H1 (cell line): Measurements from ENCODE around the gene LILRB2. TPM values are rescaled to one million over a fixed set of nuclear protein-coding genes. Genes with fewer than 3 reads are reported as not detected.

Experiments used
- CTCF ChIA-PET: fragments of 300-600 bp; sonication (Branson Sonifier 250); formaldehyde crosslinking; loops from one replicate; lab custom pipeline; 2021; ENCODE audit not compliant: partially characterized antibody; lab: Charles Lee
- POLR2A ChIA-PET: fragments of 300-600 bp; sonication (Branson Sonifier 250); formaldehyde crosslinking; loops from one replicate; lab custom pipeline; 2021; ENCODE audit warnings: inconsistent platforms; ENCODE audit not compliant: partially characterized antibody; lab: Charles Lee
- DNase-seq, 2 experiments: peaks; one replicate each; pipeline versions ENCODE4 v3.0.0 to v3.0.0-alpha.2; 2010 to 2022; ENCODE audit warnings: low spot score in 2 of 2, low read depth in 1 of 2, mixed read lengths in 1 of 2
- FAIRE-seq: peaks from 2 replicates; lab custom pipeline; 2011; peaks lifted over from hg19 to GRCh38; lab: Jason Lieb, UNC
- H2AFZ ChIP-seq: 2 replicates; pipeline ENCODE4 v1.8.1; 2012; ENCODE audit warnings: low read length, inconsistent platforms
- H2AK5ac ChIP-seq: 2 replicates; pipeline ENCODE4 v1.6.1; 2013; ENCODE audit warnings: low read depth, low read length
- H2BK120ac ChIP-seq: replicated peaks from 2 replicates; pipeline ENCODE3; 2013; ENCODE audit warnings: low read depth, low read length, inconsistent platforms
- H2BK12ac ChIP-seq: 2 replicates; pipeline ENCODE4 v1.6.1; 2013; ENCODE audit warnings: low read depth, low read length
- H2BK15ac ChIP-seq: 2 replicates; pipeline ENCODE4 v1.6.1; 2013; ENCODE audit warnings: low read length
- H2BK20ac ChIP-seq: 2 replicates; pipeline ENCODE4 v1.6.1; 2013; ENCODE audit warnings: low read length
- H2BK5ac ChIP-seq: 2 replicates; pipeline ENCODE4 v1.6.1; 2013; ENCODE audit warnings: low read depth, low read length
- H3K14ac ChIP-seq: 2 replicates; pipeline ENCODE4 v1.6.1; 2013; ENCODE audit warnings: inconsistent platforms; ENCODE audit not compliant: insufficient read length
- H3K18ac ChIP-seq: 2 replicates; pipeline ENCODE4 v1.6.1; 2013; ENCODE audit warnings: low read length; ENCODE audit errors: extremely low read depth
- H3K23ac ChIP-seq: 2 replicates; pipeline ENCODE4 v1.6.1; 2013; ENCODE audit warnings: inconsistent platforms; ENCODE audit not compliant: insufficient read length
- H3K23me2 ChIP-seq: 2 replicates; pipeline ENCODE4 v1.6.1; 2013; ENCODE audit warnings: low read depth, low read length
- H3K27ac ChIP-seq: 2 replicates; pipeline ENCODE4 v1.6.1; 2011; ENCODE audit warnings: low read depth, low read length, inconsistent platforms
- H3K27me3 ChIP-seq, 4 experiments: replicated peaks in 1 of 4; 1 replicate in 1 of 4; 2 replicates in 3 of 4; pipeline versions ENCODE4 v1.6.1 to v1.8.1; 2011 to 2013; ENCODE audit warnings: low read length in 3 of 4, mild to moderate bottlenecking in 3 of 4, inconsistent platforms in 2 of 4, mixed read lengths in 2 of 4, moderate library complexity in 1 of 4; ENCODE audit not compliant: control insufficient read depth in 3 of 4, insufficient read depth in 3 of 4; ENCODE audit errors: extremely low read depth in 1 of 4
- H3K36me3 ChIP-seq, 4 experiments: 2 replicates each; pipeline versions ENCODE4 v1.6.1 to v1.8.1; 2011 to 2013; ENCODE audit warnings: mild to moderate bottlenecking in 4 of 4, low read length in 3 of 4, moderate library complexity in 2 of 4, control low read depth in 1 of 4, inconsistent platforms in 1 of 4; ENCODE audit not compliant: insufficient read depth in 4 of 4, control insufficient read depth in 2 of 4
- H3K4ac ChIP-seq: replicated peaks from 2 replicates; pipeline ENCODE3; 2013; ENCODE audit warnings: low read length, low read depth, mixed read lengths, inconsistent platforms; ENCODE audit not compliant: insufficient read length
- H3K4me1 ChIP-seq, 4 experiments: replicated peaks in 1 of 4; 1 replicate in 1 of 4; 2 replicates in 3 of 4; pipeline versions ENCODE4 v1.6.1 to v1.8.1; 2011 to 2013; ENCODE audit warnings: low read length in 3 of 4, inconsistent platforms in 2 of 4, mixed read lengths in 1 of 4; ENCODE audit not compliant: insufficient read depth in 4 of 4, control insufficient read depth in 3 of 4
- H3K4me2 ChIP-seq, 2 experiments: 2 replicates each; pipeline versions ENCODE4 v1.6.1 to v1.8.1; 2011 to 2013; ENCODE audit warnings: low read depth in 2 of 2, low read length in 2 of 2, control low read depth in 1 of 2, inconsistent platforms in 1 of 2, mild to moderate bottlenecking in 1 of 2; ENCODE audit not compliant: insufficient read depth in 1 of 2
- H3K4me3 ChIP-seq, 4 experiments: fragments of 200-600, 300-600 bp in 1 of 4; sonication (generic), shearing (Covaris generic), sonication (Bioruptor Twin) in 1 of 4; 2 replicates each; pipeline versions ENCODE4 v1.5.1 to v1.8.1; 2011 to 2016; ENCODE audit warnings: low read length in 4 of 4, low read depth in 3 of 4, control low read depth in 2 of 4, inconsistent platforms in 2 of 4, mild to moderate bottlenecking in 2 of 4, mixed read lengths in 1 of 4, moderate library complexity in 1 of 4; ENCODE audit not compliant: insufficient read depth in 2 of 4; ENCODE audit errors: extremely low read depth in 1 of 4
- H3K56ac ChIP-seq: replicated peaks from 2 replicates; pipeline ENCODE3; 2013; ENCODE audit warnings: low read depth, mild to moderate bottlenecking, mixed read lengths, low read length, inconsistent platforms; ENCODE audit not compliant: insufficient read length
- H3K79me1 ChIP-seq: 2 replicates; pipeline ENCODE4 v1.6.1; 2013; ENCODE audit warnings: low read depth, low read length, control low read depth
- H3K79me2 ChIP-seq, 2 experiments: 2 replicates each; pipeline versions ENCODE4 v1.6.1 to v1.8.1; 2012 to 2013; ENCODE audit warnings: low read length in 2 of 2, mild to moderate bottlenecking in 2 of 2, inconsistent platforms in 1 of 2; ENCODE audit not compliant: insufficient read depth in 2 of 2, control insufficient read depth in 1 of 2
- H3K9ac ChIP-seq, 4 experiments: replicated peaks in 1 of 4; 1 replicate in 1 of 4; 2 replicates in 3 of 4; pipeline versions ENCODE4 v1.6.1 to v1.8.1; 2011 to 2013; ENCODE audit warnings: low read depth in 3 of 4, low read length in 3 of 4, control low read depth in 2 of 4, mild to moderate bottlenecking in 2 of 4, moderate library complexity in 2 of 4, inconsistent platforms in 1 of 4; ENCODE audit errors: extremely low read depth in 1 of 4
- H3K9me3 ChIP-seq, 2 experiments: 2 replicates each; pipeline versions ENCODE4 v1.6.1 to v1.8.1; 2012 to 2013; ENCODE audit warnings: mild to moderate bottlenecking in 2 of 2, moderate library complexity in 2 of 2, control low read depth in 1 of 2, inconsistent platforms in 1 of 2, low read depth in 1 of 2, low read length in 1 of 2, mixed read lengths in 1 of 2; ENCODE audit not compliant: insufficient read depth in 2 of 2
- H4K20me1 ChIP-seq, 2 experiments: replicated peaks in 1 of 2; 2 replicates each; pipeline versions ENCODE3 to v1.8.1; 2011 to 2013; ENCODE audit warnings: inconsistent platforms in 2 of 2, low read length in 2 of 2, mild to moderate bottlenecking in 1 of 2; ENCODE audit not compliant: insufficient read depth in 2 of 2, control insufficient read depth in 1 of 2
- H4K5ac ChIP-seq: 2 replicates; pipeline ENCODE4 v1.6.1; 2013; ENCODE audit warnings: low read length, low read depth, mixed read lengths, inconsistent platforms; ENCODE audit not compliant: insufficient read length
- H4K8ac ChIP-seq: 2 replicates; pipeline ENCODE4 v1.8.0; 2013; ENCODE audit warnings: mild to moderate bottlenecking, moderate library complexity, low read length, inconsistent platforms; ENCODE audit not compliant: insufficient read depth; ENCODE audit errors: extremely low read depth
- H4K91ac ChIP-seq: replicated peaks from 2 replicates; pipeline ENCODE3; 2013; ENCODE audit warnings: low read length, mixed read lengths, inconsistent platforms; ENCODE audit not compliant: insufficient read length
- BRCA1 ChIP-seq: IDR thresholded peaks from 2 replicates; pipeline ENCODE4 v1.6.1; 2012; ENCODE audit warnings: low read depth, low read length, improper control_type of control experiment
- EGR1 ChIP-seq: IDR thresholded peaks from 2 replicates; pipeline ENCODE4 v1.6.1; 2011; ENCODE audit warnings: low read depth, low read length, borderline replicate concordance
- EZH2 ChIP-seq: fragments of 200-600 bp; sonication (generic); IDR thresholded peaks from 2 replicates; pipeline ENCODE4 v1.7.1; 2012; ENCODE audit warnings: low read depth, mild to moderate bottlenecking, moderate library complexity, low read length, inconsistent platforms; ENCODE audit not compliant: severe bottlenecking
- FOSL1 ChIP-seq: IDR thresholded peaks from 2 replicates; pipeline ENCODE4 v1.6.1; 2011; ENCODE audit warnings: mild to moderate bottlenecking, low read depth, low read length, moderate library complexity; ENCODE audit not compliant: insufficient read depth
- WGBS, 2 experiments: shearing (Covaris generic) in 1 of 2; methylation state at CpG; one replicate each; pipeline versions ENCODE4 v1.1.6 to v1.1.7; 2013 to 2015; ENCODE audit warnings: low lambda C conversion rate in 2 of 2, mixed read lengths in 2 of 2, inconsistent platforms in 1 of 2, low coverage in 1 of 2, missing lambda C conversion rate in 1 of 2; ENCODE audit not compliant: insufficient replicate concordance in 2 of 2, insufficient coverage in 1 of 2, insufficient read length in 1 of 2; ENCODE audit errors: extremely low coverage in 1 of 2, missing lambda C conversion rate in 1 of 2; 5-methylcytosine and 5-hydroxymethylcytosine counted together
- polyA plus RNA-seq, 7 experiments: library from polyadenylated mRNA; depleted of rRNA in 3 of 7; stranded (reverse) in 5 of 7; unstranded in 2 of 7; fragments of >200 nt in 5 of 7; fragments of 200-250 nt in 2 of 7; gene quantifications; 1 replicate in 5 of 7; 2 replicates in 1 of 7; 4 replicates in 1 of 7; pipeline versions ENCODE4 v1.2.1 to v1.2.3, GENCODE V29; 2011 to 2013; ENCODE audit warnings: missing spikeins in 2 of 7, mixed read lengths in 2 of 7
- total RNA-seq: library from RNA; stranded (reverse); fragmentation: NEBNext Ultra II Directional; extraction: Animal tissue kit (Norgen Biotek cat#: 25700); gene quantifications from 2 replicates; pipeline ENCODE4 v1.2.1, GENCODE V29; 2021

LILRB2 gene
- total and polyA plus RNA-seq, 2 of the 8 experiments (the other 6 are each of a cell fraction or from before 2014, with no cell fraction given) = not detected

GRCh38 chr19:54287456-54287855, 6.5 kb upstream of the LILRB2 start:
- CTCF ChIA-PET = no interaction called here
- Histone ChIP-seq H3K56ac (no peak overlapping the region), H3K9ac (no peak overlapping the region)

More at GRCh38 chr19:54287456-54287855, 6.5 kb upstream of the LILRB2 start:
- Histone ChIP-seq H2BK120ac (no peak overlapping the region), H3K4ac (no peak overlapping the region), H3K36me3 (no peaks in the 10 kb centered on the region), H2BK12ac (no peak overlapping the region), H3K4me1 (no peaks in the 10 kb centered on the region; a peak in 1 of 7 replicates), H3K18ac (no peak overlapping the region), H2BK20ac (no peak overlapping the region), H2AK5ac (no peak overlapping the region), H2AFZ (no peak overlapping the region), H3K14ac (no peak overlapping the region), H3K27me3 (no peaks in the 10 kb centered on the region), H3K27ac (no peak overlapping the region), H4K5ac (no peak overlapping the region), H2BK5ac (no peak overlapping the region), H4K91ac (no peak overlapping the region), H3K4me3 (no peak overlapping the region), H3K79me2 (no peaks in the 10 kb centered on the region), H3K23ac (no peak overlapping the region), H3K4me2 (no peak overlapping the region), H3K23me2 (no peaks in the 10 kb centered on the region), H3K79me1 (no peaks in the 10 kb centered on the region), H2BK15ac (no peak overlapping the region), H4K8ac (no peak overlapping the region), H4K20me1 (no peaks in the 10 kb centered on the region), H3K9me3 (peaks cover 0 to 4% of the 10 kb centered on the region in 2 experiments; a peak in 1 of 4 replicates)
- DNase-seq (no peak), FAIRE-seq (peak; percentile 45)
- WGBS, 2 experiments = 88% methylated on average over 4 of the region's 4 CpGs; no CpG with 5 or more reads in 1 of the 2 experiments
- TF ChIP-seq EZH2 (no peak), BRCA1 (no peak), FOSL1 (no peak), EGR1 (no peak)
- POLR2A ChIA-PET = interaction anchor here (1.4 kb wide), 1 partner anchor 87 kb away, joined by 3 read pairs; the partner anchor contains the start of gene RPS9
